GM12878 (cell line): ENCODE measurements around the gene PRH1. TPM values are rescaled to one million over a fixed set of nuclear protein-coding genes. Genes with fewer than 3 reads are reported as not detected.

Source experiments
- ATAC-seq: fragments of 200-7000 bp; cut with Tn5 transposase; 3 replicates; pipeline ENCODE4 v1.9.1; 2020; ENCODE audit warnings: mild to moderate bottlenecking, moderate library complexity
- BruUV-seq: library from RNA; stranded (reverse); fragments of 400-500 nt; replicated peaks from 2 replicates; lab custom pipeline; 2021; lab: Mats Ljungman, UMichigan
- CTCF ChIA-PET: fragments of 300-600 bp; sonication (Branson Sonifier 250); formaldehyde crosslinking; extraction: SDS; loops from one replicate; lab custom pipeline; 2021; ENCODE audit warnings: inconsistent platforms; lab: Yijun Ruan, JAX
- POLR2A ChIA-PET: fragments of 350-600 bp; formaldehyde crosslinking; extraction: SDS; loops from one replicate; lab custom pipeline; 2021; ENCODE audit warnings: inconsistent platforms; lab: Charles Lee
- RAD21 ChIA-PET: fragments of 300-600 bp; sonication (Branson Sonifier 250); formaldehyde crosslinking; loops from one replicate; lab custom pipeline; 2023; ENCODE audit warnings: antibody characterized with exemption; ENCODE audit not compliant: unreplicated experiment; lab: Charles Lee
- SMC1A ChIA-PET: fragments of 300-600 bp; sonication (Branson Sonifier 250); formaldehyde crosslinking; loops from one replicate; lab custom pipeline; 2023; ENCODE audit not compliant: unreplicated experiment, uncharacterized antibody; lab: Charles Lee
- DNase-seq: peaks from one replicate; pipeline ENCODE4 v3.0.0-alpha.2; 2011; ENCODE audit warnings: low read depth, low spot score
- FAIRE-seq: peaks from 3 replicates; lab custom pipeline; 2011; peaks lifted over from hg19 to GRCh38; lab: Jason Lieb, UNC
- H2AFZ ChIP-seq: 2 replicates; pipeline ENCODE4 v1.6.0; 2011; ENCODE audit warnings: low read depth, low read length, control low read depth; ENCODE audit not compliant: control insufficient read depth
- H3K27ac ChIP-seq: 2 replicates; pipeline ENCODE4 v1.5.1; 2011; ENCODE audit warnings: control low read depth; ENCODE audit not compliant: control insufficient read depth, insufficient read depth
- H3K27me3 ChIP-seq, 2 experiments: replicated peaks in 1 of 2; 2 replicates each; pipeline versions ENCODE4 v1.6.0 to v1.6.1; 2011; ENCODE audit warnings: low read length in 1 of 2; ENCODE audit not compliant: control insufficient read depth in 2 of 2, insufficient read depth in 2 of 2
- H3K36me3 ChIP-seq, 2 experiments: 2 replicates each; pipeline ENCODE4 v1.5.1; 2011; ENCODE audit warnings: low read length in 1 of 2; ENCODE audit not compliant: control insufficient read depth in 2 of 2, insufficient read depth in 2 of 2
- H3K4me1 ChIP-seq: 2 replicates; pipeline ENCODE4 v1.6.1; 2011; ENCODE audit warnings: mild to moderate bottlenecking, low read length, moderate library complexity, mixed read lengths; ENCODE audit not compliant: control insufficient read depth, insufficient read depth
- H3K4me2 ChIP-seq: 2 replicates; pipeline ENCODE4 v1.6.0; 2011; ENCODE audit warnings: control low read depth; ENCODE audit not compliant: control insufficient read depth, insufficient read depth
- H3K4me3 ChIP-seq: fragments of 200-600 bp; sonication (generic); 2 replicates; pipeline ENCODE4 v1.5.1; 2016
- H3K79me2 ChIP-seq: 2 replicates; pipeline ENCODE4 v1.6.0; 2011; ENCODE audit warnings: low read length; ENCODE audit not compliant: control insufficient read depth, insufficient read depth
- H3K9ac ChIP-seq: 2 replicates; pipeline ENCODE4 v1.8.0; 2011; ENCODE audit warnings: low read length, control low read depth, mixed read lengths; ENCODE audit not compliant: control insufficient read depth, insufficient read depth
- H3K9me3 ChIP-seq: replicated peaks from 3 replicates; pipeline ENCODE4 v1.5.1; 2011; ENCODE audit warnings: mild to moderate bottlenecking, low read length; ENCODE audit not compliant: control insufficient read depth, insufficient read depth
- H4K20me1 ChIP-seq: 2 replicates; pipeline ENCODE4 v1.6.0; 2011; ENCODE audit not compliant: control insufficient read depth, insufficient read depth
- EED ChIP-seq: sonication (generic); IDR thresholded peaks from 2 replicates; pipeline ENCODE4 v1.6.1; 2016; ENCODE audit warnings: antibody characterized with exemption, low read depth
- IKZF1 ChIP-seq: fragments of 450-650 bp; conservative IDR thresholded peaks from 2 replicates; pipeline ENCODE4 v1.6.1; 2017; ENCODE audit warnings: antibody characterized with exemption, mild to moderate bottlenecking
- NRF1 ChIP-seq: conservative IDR thresholded peaks from 2 replicates; pipeline ENCODE4 v1.6.1; 2011; ENCODE audit warnings: mild to moderate bottlenecking, low read depth, low read length, improper control_type of control experiment
- RAD21 ChIP-seq: IDR thresholded peaks from 2 replicates; pipeline ENCODE4 v1.6.1; 2011; ENCODE audit warnings: mild to moderate bottlenecking, low read depth, low read length, moderate library complexity; ENCODE audit not compliant: insufficient read depth
- RELA ChIP-seq: fragments of 450-650 bp; IDR thresholded peaks from 2 replicates; pipeline ENCODE4 v1.8.0; 2014; ENCODE audit warnings: borderline replicate concordance; ENCODE audit not compliant: partially characterized antibody
- SRF ChIP-seq, 2 experiments: IDR thresholded peaks; 2 replicates each; pipeline ENCODE4 v1.6.1; 2011; ENCODE audit warnings: low read depth in 2 of 2, low read length in 2 of 2, mild to moderate bottlenecking in 1 of 2, moderate library complexity in 1 of 2
- ZNF622 ChIP-seq: fragments of 450-650 bp; IDR thresholded peaks from 2 replicates; pipeline ENCODE4 v1.6.1; 2017; ENCODE audit warnings: mild to moderate bottlenecking, inconsistent platforms
- WGBS: methylation state at CpG from one replicate; pipeline ENCODE4 v1.1.6; 2016; ENCODE audit warnings: low lambda C conversion rate; ENCODE audit not compliant: insufficient replicate concordance, insufficient coverage; ENCODE audit errors: missing lambda C conversion rate; 5-methylcytosine and 5-hydroxymethylcytosine counted together
- in situ Hi-C: fragments of 300-500 bp; cut with MboI; formaldehyde crosslinking; loops from 9 replicates; pipeline ENCODE4 v1.14.3; 2018; ENCODE audit warnings: mixed read lengths
- intact Hi-C: fragments of 100-400 bp; cut with micrococcal nuclease; formaldehyde crosslinking; loops from one replicate; pipeline ENCODE4 v1.14.2; 2022; ENCODE audit not compliant: unreplicated experiment
- polyA plus RNA-seq, 11 experiments: library from polyadenylated mRNA; depleted of rRNA in 4 of 11; unstranded in 6 of 11; stranded (reverse) in 5 of 11; fragments of >200 nt; fragmentation: Nextera tagmentation in 4 of 11; fragmentation: Illumina TruSeq in 1 of 11; extraction: Ambion mirVana in 4 of 11; extraction: Trizol in 1 of 11; gene quantifications; 1 replicate in 1 of 11; 2 replicates in 10 of 11; pipeline versions ENCODE4 v1.2.1 to v1.2.3, GENCODE V29; 2011 to 2016; ENCODE audit warnings: inconsistent platforms in 2 of 11, missing spikeins in 2 of 11, low read depth in 1 of 11
- total RNA-seq, 4 experiments: library from RNA; depleted of rRNA in 3 of 4; stranded (reverse); fragments of >200 nt in 3 of 4; fragmentation: Illumina TruSeq in 1 of 4; extraction: Trizol in 1 of 4; gene quantifications; 2 replicates each; pipeline versions ENCODE4 v1.2.1 to v1.2.3, GENCODE V29; 2013 to 2021
- TF ChIP-seq, protein P1 (sequence below): IDR thresholded peaks from 2 replicates; pipeline ENCODE4 v1.6.1; 2011; ENCODE audit warnings: low read depth, low read length, improper control_type of control experiment, borderline replicate concordance
- TF ChIP-seq, protein P2 (sequence below): IDR thresholded peaks from 2 replicates; pipeline ENCODE4 v1.6.1; 2012; ENCODE audit warnings: low read depth, low read length, improper control_type of control experiment
- TF ChIP-seq, protein P3 (sequence below): IDR thresholded peaks from 2 replicates; pipeline ENCODE4 v1.6.1; 2012; ENCODE audit warnings: low read depth, low read length, improper control_type of control experiment
- TF ChIP-seq, protein P4 (sequence below), 3 experiments: IDR thresholded peaks in 2 of 3; conservative IDR thresholded peaks in 1 of 3; 2 replicates each; pipeline ENCODE4 v1.5.1; 2011; ENCODE audit warnings: low read depth in 3 of 3, low read length in 3 of 3, mild to moderate bottlenecking in 3 of 3, control low read depth in 2 of 3, moderate library complexity in 2 of 3, inconsistent platforms in 1 of 3, mixed read lengths in 1 of 3; ENCODE audit not compliant: control insufficient read depth in 2 of 3, insufficient read depth in 1 of 3; ENCODE audit errors: extremely low read depth in 1 of 3
- TF ChIP-seq, protein P5 (sequence below): fragments of 450-650 bp; IDR thresholded peaks from 2 replicates; pipeline ENCODE4 v1.6.1; 2017; ENCODE audit warnings: mild to moderate bottlenecking, low read depth, inconsistent platforms; ENCODE audit not compliant: poor library complexity, severe bottlenecking

PRH1 gene
- total and polyA plus RNA-seq, 10 of the 15 experiments (the other 5 are each of a cell fraction or from before 2014, with no cell fraction given), result 2.5 to 26.3 (median 11.8) TPM

DNA sequence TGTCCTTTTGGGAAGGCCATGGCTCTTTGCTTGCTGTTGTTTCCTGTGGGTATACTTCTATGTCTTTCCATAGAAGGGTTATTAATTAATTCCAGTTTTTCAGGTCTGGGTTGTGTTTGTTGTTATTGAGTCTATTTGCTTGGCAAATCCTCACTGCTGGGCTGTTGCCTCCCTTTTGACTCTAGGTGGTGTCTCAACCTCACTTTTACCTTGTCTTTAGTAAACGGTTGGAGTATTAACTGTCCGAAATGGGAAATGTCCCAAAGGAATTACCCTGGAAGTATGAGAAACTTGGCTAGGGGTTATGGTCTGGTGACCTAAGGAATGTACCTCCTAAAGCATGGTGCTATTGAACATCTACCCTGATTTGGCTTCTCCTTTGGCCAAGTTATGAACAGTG lies 16.7 kb downstream of the PRH1 start:
- RAD21 ChIA-PET, result no interaction called here
- CTCF ChIA-PET, result interaction anchor here (1.3 kb wide), 1 partner anchor 332 kb away, joined by 3 read pairs; no protein-coding TSS in a partner anchor

More for the DNA sequence above, 16.7 kb downstream of the PRH1 start:
- TF ChIP-seq, protein P1, sequence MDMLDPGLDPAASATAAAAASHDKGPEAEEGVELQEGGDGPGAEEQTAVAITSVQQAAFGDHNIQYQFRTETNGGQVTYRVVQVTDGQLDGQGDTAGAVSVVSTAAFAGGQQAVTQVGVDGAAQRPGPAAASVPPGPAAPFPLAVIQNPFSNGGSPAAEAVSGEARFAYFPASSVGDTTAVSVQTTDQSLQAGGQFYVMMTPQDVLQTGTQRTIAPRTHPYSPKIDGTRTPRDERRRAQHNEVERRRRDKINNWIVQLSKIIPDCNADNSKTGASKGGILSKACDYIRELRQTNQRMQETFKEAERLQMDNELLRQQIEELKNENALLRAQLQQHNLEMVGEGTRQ, result no peak
- TF ChIP-seq RELA, result no peak
- TF ChIP-seq, protein P2, sequence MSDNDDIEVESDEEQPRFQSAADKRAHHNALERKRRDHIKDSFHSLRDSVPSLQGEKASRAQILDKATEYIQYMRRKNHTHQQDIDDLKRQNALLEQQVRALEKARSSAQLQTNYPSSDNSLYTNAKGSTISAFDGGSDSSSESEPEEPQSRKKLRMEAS, result no peak
- TF ChIP-seq ZNF622, result no peak
- TF ChIP-seq NRF1, result no peak
- TF ChIP-seq, protein P3, sequence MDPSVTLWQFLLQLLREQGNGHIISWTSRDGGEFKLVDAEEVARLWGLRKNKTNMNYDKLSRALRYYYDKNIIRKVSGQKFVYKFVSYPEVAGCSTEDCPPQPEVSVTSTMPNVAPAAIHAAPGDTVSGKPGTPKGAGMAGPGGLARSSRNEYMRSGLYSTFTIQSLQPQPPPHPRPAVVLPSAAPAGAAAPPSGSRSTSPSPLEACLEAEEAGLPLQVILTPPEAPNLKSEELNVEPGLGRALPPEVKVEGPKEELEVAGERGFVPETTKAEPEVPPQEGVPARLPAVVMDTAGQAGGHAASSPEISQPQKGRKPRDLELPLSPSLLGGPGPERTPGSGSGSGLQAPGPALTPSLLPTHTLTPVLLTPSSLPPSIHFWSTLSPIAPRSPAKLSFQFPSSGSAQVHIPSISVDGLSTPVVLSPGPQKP, result no peak
- TF ChIP-seq IKZF1, result no peak
- TF ChIP-seq EED, result no peak
- no peak for TF ChIP-seq SRF (IDR thresholded peaks at IDR 0.05; ENCODE audit: low read depth in 2 of 2, low read length in 2 of 2)
- TF ChIP-seq, protein P4, sequence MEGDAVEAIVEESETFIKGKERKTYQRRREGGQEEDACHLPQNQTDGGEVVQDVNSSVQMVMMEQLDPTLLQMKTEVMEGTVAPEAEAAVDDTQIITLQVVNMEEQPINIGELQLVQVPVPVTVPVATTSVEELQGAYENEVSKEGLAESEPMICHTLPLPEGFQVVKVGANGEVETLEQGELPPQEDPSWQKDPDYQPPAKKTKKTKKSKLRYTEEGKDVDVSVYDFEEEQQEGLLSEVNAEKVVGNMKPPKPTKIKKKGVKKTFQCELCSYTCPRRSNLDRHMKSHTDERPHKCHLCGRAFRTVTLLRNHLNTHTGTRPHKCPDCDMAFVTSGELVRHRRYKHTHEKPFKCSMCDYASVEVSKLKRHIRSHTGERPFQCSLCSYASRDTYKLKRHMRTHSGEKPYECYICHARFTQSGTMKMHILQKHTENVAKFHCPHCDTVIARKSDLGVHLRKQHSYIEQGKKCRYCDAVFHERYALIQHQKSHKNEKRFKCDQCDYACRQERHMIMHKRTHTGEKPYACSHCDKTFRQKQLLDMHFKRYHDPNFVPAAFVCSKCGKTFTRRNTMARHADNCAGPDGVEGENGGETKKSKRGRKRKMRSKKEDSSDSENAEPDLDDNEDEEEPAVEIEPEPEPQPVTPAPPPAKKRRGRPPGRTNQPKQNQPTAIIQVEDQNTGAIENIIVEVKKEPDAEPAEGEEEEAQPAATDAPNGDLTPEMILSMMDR (IDR thresholded peaks at IDR 0.05 in 2 of 3, conservative IDR thresholded peaks at IDR 0.05 in 1 of 3; ENCODE audit: control insufficient read depth in 2 of 3, extremely low read depth in 1 of 3, insufficient read depth in 1 of 3, low read depth in 3 of 3, low read length in 3 of 3), result 0 out of 6 replicates have a peak, but pooled peaks of 1 of the 3 experiments have one; percentile 12
- TF ChIP-seq RAD21, result 0 out of 2 replicates have a peak, but pooled peaks have one; percentile 4
- TF ChIP-seq, protein P5, sequence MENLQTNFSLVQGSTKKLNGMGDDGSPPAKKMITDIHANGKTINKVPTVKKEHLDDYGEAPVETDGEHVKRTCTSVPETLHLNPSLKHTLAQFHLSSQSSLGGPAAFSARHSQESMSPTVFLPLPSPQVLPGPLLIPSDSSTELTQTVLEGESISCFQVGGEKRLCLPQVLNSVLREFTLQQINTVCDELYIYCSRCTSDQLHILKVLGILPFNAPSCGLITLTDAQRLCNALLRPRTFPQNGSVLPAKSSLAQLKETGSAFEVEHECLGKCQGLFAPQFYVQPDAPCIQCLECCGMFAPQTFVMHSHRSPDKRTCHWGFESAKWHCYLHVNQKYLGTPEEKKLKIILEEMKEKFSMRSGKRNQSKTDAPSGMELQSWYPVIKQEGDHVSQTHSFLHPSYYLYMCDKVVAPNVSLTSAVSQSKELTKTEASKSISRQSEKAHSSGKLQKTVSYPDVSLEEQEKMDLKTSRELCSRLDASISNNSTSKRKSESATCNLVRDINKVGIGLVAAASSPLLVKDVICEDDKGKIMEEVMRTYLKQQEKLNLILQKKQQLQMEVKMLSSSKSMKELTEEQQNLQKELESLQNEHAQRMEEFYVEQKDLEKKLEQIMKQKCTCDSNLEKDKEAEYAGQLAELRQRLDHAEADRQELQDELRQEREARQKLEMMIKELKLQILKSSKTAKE, result no peak
- TF ChIP-seq, all 136 proteins: peak for 2
- H2AFZ ChIP-seq, result no peak overlapping the region
- DNase-seq (no peak), ATAC-seq (no peak), FAIRE-seq (no peak)
- no peaks in the 10 kb centered on the region for H4K20me1 ChIP-seq
- SMC1A ChIA-PET, result interaction anchor here (1.1 kb wide), 1 partner anchor 17 kb away, joined by 3 read pairs; the partner anchor contains the start of gene PRH1
- H3K4me1 ChIP-seq, result no peaks in the 10 kb centered on the region
- WGBS, result 98% methylated on average over 2 of the region's 2 CpGs
- H3K9ac ChIP-seq, result no peak overlapping the region
- H3K4me3 ChIP-seq, result no peak overlapping the region
- H3K36me3 ChIP-seq, result no peaks in the 10 kb centered on the region; a peak in 1 of 4 replicates
- intact Hi-C loops, result no loop called here
- H3K9me3 ChIP-seq, result no peaks in the 10 kb centered on the region
- H3K27ac ChIP-seq, result no peak overlapping the region
- no peaks in the 10 kb centered on the region for H3K27me3 ChIP-seq
- H3K4me2 ChIP-seq, result no peak overlapping the region
- POLR2A ChIA-PET, result interaction anchor here (0.6 kb wide), 1 partner anchor 602 kb away, joined by 8 read pairs; no protein-coding TSS in a partner anchor
- no TSS peak for BruUV-seq
- no peaks in the 10 kb centered on the region for H3K79me2 ChIP-seq
- in situ Hi-C loops, result no loop called here
